T1000 (cell line): Measurements from ENCODE around the gene IL31RA.

Source experiments
- DNase-seq: peaks from one replicate; lab custom pipeline; 2025; ENCODE audit warnings: mixed read lengths; lab: John Stamatoyannopoulos, UW

IL31RA gene

GRCh38 chr5:55902696-55903095 is 51.5 kb downstream of the IL31RA start:
- DNase-seq: no peak

GRCh38 chr5:55903121-55903701 is 52.1 kb downstream of the IL31RA start:
- peak; percentile 46 for DNase-seq

- no peak for DNase-seq
These were observed 53.0 kb downstream of the IL31RA start for GRCh38 chr5:55904152-55904551.

GRCh38 chr5:55905251-55905650 is 54.1 kb downstream of the IL31RA start:
- no peak for DNase-seq

- no peak for DNase-seq
These were observed 56.8 kb downstream of the IL31RA start for GRCh38 chr5:55907927-55908326.

GRCh38 chr5:55908804-55909203 is 57.6 kb downstream of the IL31RA start:
- no peak for DNase-seq

- DNase-seq: no peak
These were observed 60.9 kb downstream of the IL31RA start for GRCh38 chr5:55911784-55912653.

GRCh38 chr5:55913466-55914413 is 62.6 kb downstream of the IL31RA start:
- no peak for DNase-seq

GRCh38 chr5:55914971-55915370 is 63.8 kb downstream of the IL31RA start:
- DNase-seq: no peak

- DNase-seq: no peak
These were observed 64.6 kb downstream of the IL31RA start for GRCh38 chr5:55915783-55916182.

- no peak for DNase-seq
These were observed 65.8 kb downstream of the IL31RA start for GRCh38 chr5:55916986-55917385.

GRCh38 chr5:55917402-55918086 is 66.4 kb downstream of the IL31RA start:
- DNase-seq: no peak

GRCh38 chr5:55918087-55919035 is 67.2 kb downstream of the IL31RA start:
- DNase-seq: no peak

- DNase-seq: no peak
These were observed 68.5 kb downstream of the IL31RA start for GRCh38 chr5:55919625-55920024.

GRCh38 chr5:55920784-55921183 is 69.6 kb downstream of the IL31RA start:
- DNase-seq: no peak

- DNase-seq: no peak
These were observed 70.5 kb downstream of the IL31RA start for GRCh38 chr5:55921617-55922016.

GRCh38 chr5:55923177-55923771 is 72.1 kb downstream of the IL31RA start:
- no peak for DNase-seq

- no peak for DNase-seq
These were observed 72.8 kb downstream of the IL31RA start for GRCh38 chr5:55923865-55924500.

GRCh38 chr5:55924744-55925143 is 73.6 kb downstream of the IL31RA start:
- no peak for DNase-seq

- DNase-seq: no peak
These were observed 74.0 kb downstream of the IL31RA start for GRCh38 chr5:55925181-55925580.
